HG02981 (cell line): Measurements from ENCODE around the gene HOXA3.

ENCODE experiments used
- ATAC-seq: cut with Tn5 transposase; IDR thresholded peaks from one replicate; pipeline ENCODE4 v1.9.1; 2021; ENCODE audit warnings: mild to moderate bottlenecking, moderate library complexity; ENCODE audit not compliant: unreplicated experiment

HOXA3 gene

GRCh38 chr7:27151931-27152815, at the start of gene HOXA3:
TSS of gene HOXA3 (minus strand) at chr7:27152583. CDS start at chr7:27110640, 41,943 bp downstream.
- ATAC-seq = no peak

DNA sequence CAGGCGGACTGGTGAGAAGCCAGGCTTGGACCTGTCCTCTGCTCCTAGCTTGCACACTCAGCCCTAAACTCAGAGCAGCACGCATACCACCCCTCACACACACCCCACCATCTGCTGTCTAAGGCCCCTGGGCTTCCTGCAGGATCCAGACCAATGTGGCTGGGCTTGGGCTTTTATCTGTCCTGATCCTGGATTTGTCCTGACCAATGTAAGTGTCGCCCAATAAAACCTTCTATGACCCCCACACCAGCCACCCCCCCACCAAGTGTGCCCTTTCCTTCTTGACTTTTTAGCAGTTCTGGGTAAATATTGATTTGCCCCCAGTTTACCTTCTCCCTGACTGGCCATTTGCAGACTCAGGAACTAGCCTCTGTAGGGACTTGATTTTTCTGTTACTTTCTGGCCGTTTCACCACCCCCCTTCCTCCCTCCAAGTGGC, 49.2 kb upstream of the HOXA3 start:
- no peak for ATAC-seq

- ATAC-seq = no peak
These were observed 48.6 kb upstream of the HOXA3 start for GRCh38 chr7:27200761-27201579.

- ATAC-seq = no peak
These were observed 47.7 kb upstream of the HOXA3 start, which contains the start of gene HOXA13 for GRCh38 chr7:27199849-27200760. TSS of gene HOXA13 (minus strand) at chr7:27200091. CDS start at chr7:27200077, 14 bp downstream.

GRCh38 chr7:27198871-27199801, 46.8 kb upstream of the HOXA3 start:
- ATAC-seq = no peak

DNA sequence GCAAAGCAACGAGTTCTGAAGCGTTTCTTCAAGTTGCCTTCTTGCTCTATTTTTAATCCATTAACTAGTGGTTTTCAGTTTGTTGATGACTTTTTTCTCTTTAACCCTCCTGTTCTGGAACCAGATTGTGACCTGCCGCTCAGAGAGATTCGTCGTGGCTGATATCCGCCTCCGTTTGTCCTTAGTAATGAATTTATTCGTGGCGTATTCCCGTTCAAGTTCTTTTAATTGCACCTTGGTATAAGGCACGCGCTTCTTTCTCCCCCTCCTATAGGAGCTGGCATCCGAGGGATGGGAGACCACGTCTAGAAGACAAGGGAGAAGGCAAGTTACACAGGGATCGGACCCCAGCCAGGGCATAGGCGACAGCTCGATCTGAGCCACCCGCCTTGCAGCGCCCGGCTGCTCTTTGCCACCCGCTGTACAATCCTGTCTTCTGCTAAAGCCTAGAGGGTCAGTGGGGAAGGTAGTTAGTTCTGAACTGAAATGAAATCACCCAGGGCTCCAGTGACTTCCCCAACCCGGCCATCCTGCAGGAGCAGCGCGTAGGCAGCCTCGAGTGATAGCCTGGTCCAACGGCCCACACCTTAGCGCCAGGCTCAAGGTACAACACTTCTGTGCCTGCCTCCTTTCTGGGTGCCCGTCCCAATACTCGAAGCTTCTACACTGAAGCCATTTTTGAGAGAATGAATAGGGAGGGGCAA, 45.9 kb upstream of the HOXA3 start:
- ATAC-seq = no peak

GRCh38 chr7:27197137-27198042, 45.0 kb upstream of the HOXA3 start:
- no peak for ATAC-seq

DNA sequence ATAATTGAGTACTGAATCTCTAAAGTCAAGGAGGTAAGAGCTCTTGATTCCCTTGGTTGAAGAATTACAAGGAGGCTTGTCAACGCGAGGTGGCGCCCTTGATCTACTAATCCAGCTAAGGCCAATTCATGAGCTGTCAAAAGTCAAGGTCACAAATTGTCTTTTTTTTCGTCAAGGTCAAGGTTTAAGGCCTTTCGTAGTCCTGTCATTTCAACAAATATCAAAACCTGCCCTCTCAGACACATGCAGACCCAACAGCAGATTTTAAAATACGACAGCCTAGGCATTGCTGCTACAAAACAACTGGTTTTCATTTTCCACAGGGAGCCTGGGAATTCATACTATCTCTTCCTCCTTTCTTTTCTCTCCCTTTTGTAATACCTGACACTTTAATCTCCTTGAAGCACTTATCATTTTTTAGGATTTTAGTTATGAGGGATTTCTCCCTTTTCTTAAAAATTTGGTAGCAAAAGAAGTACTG, 43.9 kb upstream of the HOXA3 start:
- ATAC-seq = no peak

GRCh38 chr7:27194686-27195379, 42.5 kb upstream of the HOXA3 start:
- no peak for ATAC-seq

DNA sequence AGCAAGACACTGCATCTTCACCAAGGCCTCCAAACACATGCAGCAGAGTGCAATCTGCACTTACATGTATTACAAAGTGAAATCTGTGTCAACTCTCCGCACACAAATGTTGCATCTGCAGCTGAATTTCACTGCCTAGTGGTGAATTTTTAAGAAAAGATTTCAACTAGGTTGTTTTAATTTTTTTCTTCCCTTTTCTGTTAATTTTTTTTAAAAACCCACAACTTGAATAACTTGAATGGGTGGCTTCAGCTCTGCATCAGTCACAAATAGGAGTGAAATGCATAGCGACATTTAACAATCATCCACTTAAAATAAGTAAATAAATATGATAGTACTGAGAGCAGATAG, 41.6 kb upstream of the HOXA3 start:
- no peak for ATAC-seq

GRCh38 chr7:27193335-27194001, 41.1 kb upstream of the HOXA3 start:
- no peak for ATAC-seq

GRCh38 chr7:27192546-27193334, 40.4 kb upstream of the HOXA3 start:
- no peak for ATAC-seq

GRCh38 chr7:27191833-27192545, 39.6 kb upstream of the HOXA3 start:
- no peak for ATAC-seq

DNA sequence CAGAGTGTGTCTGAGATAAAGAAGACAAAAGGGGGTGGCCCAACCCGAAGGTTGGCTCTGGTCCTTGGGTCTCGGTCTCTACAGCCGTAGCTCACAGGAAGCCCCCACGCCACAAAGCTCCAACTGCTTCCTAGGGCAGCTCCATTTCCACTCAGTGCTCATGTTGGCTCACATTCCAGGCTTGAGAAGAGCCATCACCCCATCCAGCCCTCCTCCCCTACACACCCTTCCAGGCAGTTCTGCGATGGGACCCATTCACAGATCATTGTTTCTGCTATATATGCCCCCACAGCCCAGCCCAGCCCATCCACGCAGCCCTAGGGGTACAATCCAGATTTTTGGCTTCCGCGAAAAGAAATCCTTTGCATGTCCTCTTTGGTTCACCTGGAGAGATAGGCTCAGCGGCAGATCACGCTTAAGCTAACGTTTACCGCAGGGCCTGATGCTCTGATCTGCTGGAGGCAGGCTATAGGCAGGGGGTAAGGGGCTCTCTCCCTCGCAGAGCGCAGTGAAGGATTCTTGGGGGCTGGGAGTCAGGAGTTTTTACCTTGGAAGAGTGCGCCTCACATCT, 38.9 kb upstream of the HOXA3 start:
- no peak for ATAC-seq
